IPS-18c (cell line): ENCODE results near the gene ZNF189.

ENCODE experiments used
- H3K4me3 ChIP-seq: 2 replicates; pipeline ENCODE4 v1.7.0; 2013; ENCODE audit warnings: low read depth, mild to moderate bottlenecking, low read length, moderate library complexity; ENCODE audit not compliant: insufficient read depth
- H3K9me3 ChIP-seq: one replicate; pipeline ENCODE4 v1.6.1; 2013; ENCODE audit warnings: mild to moderate bottlenecking, low read length, moderate library complexity; ENCODE audit not compliant: control insufficient read depth, insufficient read depth

ZNF189 gene

GRCh38 chr9:101403516-101404285 is 5.0 kb downstream of the ZNF189 start:
- Histone ChIP-seq H3K9me3 (peaks cover 9% of the 10 kb centered on the region), H3K4me3 (no peak overlapping the region)

DNA sequence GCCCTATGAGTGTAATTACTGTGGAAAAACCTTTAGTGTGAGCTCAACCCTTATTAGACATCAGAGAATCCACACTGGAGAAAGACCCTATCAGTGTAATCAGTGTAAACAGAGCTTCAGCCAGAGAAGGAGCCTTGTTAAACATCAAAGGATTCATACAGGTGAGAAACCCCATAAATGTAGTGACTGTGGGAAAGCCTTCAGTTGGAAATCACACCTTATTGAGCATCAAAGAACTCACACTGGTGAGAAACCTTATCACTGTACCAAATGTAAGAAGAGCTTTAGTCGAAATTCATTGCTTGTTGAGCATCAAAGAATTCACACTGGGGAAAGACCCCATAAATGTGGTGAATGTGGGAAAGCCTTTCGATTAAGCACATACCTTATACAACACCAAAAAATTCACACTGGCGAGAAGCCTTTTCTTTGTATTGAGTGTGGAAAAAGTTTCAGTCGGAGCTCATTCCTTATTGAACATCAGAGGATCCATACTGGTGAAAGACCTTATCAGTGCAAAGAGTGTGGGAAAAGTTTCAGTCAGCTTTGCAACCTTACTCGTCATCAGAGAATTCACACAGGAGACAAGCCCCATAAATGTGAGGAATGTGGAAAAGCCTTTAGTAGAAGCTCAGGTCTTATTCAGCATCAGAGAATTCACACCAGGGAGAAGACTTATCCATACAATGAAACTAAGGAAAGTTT is 9.9 kb downstream of the ZNF189 start:
- H3K4me3 ChIP-seq = no peak overlapping the region
- H3K9me3 ChIP-seq = peaks cover 17% of the 10 kb centered on the region

DNA sequence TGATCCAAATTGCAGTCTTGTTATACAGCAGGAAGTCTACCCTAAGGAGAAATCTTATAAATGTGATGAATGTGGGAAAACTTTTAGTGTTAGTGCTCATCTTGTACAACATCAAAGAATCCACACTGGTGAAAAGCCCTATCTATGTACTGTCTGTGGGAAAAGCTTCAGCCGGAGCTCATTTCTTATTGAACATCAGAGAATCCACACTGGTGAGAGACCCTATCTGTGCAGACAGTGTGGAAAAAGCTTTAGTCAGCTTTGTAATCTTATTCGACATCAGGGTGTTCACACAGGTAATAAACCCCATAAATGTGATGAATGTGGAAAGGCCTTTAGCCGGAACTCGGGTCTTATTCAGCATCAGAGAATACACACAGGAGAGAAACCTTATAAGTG is 10.4 kb downstream of the ZNF189 start:
- no peak overlapping the region for H3K4me3 ChIP-seq
- H3K9me3 ChIP-seq = peaks cover 17% of the 10 kb centered on the region

GRCh38 chr9:101414839-101415238 is 16.2 kb downstream of the ZNF189 start:
- H3K9me3 ChIP-seq = no peaks in the 10 kb centered on the region
- H3K4me3 ChIP-seq = no peak overlapping the region

GRCh38 chr9:101415578-101415977 is 16.9 kb downstream of the ZNF189 start:
- H3K9me3 ChIP-seq = no peaks in the 10 kb centered on the region
- no peak overlapping the region for H3K4me3 ChIP-seq

DNA sequence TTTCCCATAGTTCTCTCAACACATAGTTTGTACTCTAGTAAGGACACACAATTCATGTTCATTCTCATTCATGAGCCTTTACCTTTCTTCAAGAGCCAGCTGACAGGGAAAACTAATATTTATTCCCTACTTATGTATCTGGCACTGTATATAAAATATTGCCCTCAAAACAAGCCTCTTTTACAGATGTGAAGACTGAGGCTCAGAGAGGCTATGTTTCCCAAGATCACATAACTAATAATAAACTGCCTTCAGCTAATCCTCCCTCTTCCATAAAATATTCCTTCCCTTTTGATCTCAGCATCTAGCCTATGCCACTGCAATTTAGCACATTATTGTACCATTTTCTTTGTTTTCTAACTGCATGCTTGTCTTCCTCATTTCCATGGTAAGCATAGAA is 18.7 kb downstream of the ZNF189 start:
- Histone ChIP-seq H3K9me3 (no peaks in the 10 kb centered on the region), H3K4me3 (no peak overlapping the region)

DNA sequence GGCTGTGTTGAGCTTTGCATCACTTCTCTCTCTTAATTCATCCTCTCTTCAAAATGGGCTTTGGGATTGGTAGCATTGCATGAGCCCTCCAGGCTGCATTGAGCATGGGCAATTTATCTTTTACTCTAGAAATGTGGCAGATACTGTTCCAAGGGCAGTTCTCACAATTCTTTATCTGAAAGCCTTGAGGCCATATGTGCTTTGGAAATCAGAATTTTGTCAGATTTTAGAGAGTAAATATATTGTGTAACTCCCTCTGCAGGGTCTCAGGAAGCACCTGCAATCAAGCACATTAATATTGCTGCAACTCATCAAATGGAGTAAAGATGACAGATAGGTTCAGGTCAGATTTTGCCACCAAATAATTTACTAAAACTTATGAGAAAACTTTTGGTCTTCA is 19.3 kb downstream of the ZNF189 start:
- Histone ChIP-seq H3K9me3 (no peaks in the 10 kb centered on the region), H3K4me3 (no peak overlapping the region)

DNA sequence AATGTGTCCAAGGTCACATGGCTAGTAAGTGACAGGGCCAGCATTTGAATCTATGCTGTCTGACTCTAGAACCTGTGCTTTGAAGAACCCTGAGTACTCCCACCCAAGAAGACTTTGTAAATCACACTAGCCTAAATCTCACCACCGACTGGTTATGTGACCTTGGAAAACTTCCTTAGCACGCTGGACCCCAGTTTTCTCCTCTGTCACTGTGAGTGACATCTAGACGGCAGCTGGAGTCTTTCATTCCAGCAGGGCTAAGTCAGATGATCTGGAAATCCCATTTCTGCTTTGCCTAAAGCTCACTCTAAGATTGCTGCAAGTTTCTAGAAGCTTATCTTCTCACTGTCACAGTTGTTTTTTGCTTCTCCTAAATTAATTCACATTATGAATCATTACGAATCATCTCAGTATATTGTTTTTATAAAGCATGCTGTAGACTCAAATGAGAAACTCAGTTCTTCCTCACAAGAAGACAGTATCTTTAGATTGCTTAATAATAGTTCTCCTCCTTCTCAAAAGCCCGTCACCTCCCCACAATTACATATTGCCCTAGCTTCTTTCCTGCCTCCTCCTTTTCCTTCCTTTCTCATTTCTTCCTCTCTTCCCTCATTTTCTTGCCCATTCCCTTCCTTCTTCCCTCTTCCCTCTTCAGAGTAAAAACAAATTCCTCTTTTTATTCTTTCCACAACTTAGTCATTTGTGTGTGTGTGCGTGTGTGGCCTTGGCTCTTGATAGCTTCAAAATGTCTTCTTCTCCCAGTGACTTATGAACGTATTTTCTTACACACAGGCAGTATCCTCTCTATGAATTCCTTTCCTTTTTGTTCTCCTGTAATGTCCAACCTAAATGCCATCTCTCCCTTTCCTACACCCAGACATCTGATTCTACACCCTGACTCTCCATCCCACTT is 20.1 kb downstream of the ZNF189 start:
- Histone ChIP-seq H3K4me3 (no peak overlapping the region), H3K9me3 (no peaks in the 10 kb centered on the region)

DNA sequence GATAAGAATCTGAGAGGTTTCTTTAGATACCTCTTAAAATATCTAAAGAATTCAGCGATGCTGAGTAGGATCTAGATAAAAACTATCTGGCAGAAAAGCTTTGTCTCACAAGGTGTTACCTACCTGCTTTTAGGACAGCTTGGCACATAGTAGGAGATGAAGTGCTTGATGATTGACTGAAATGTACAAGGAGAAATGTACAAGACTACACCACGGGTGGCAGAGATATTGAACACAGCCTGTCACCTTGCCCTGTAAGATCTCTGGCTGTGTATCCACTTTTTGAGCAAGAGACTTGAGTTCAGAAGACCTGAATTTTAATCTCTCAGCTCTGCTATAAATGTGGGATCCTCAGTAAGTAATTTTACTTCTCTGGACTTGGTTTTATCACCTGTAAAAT is 21.2 kb downstream of the ZNF189 start:
- Histone ChIP-seq H3K4me3 (no peak overlapping the region), H3K9me3 (no peaks in the 10 kb centered on the region)

- Histone ChIP-seq H3K4me3 (no peak overlapping the region), H3K9me3 (no peaks in the 10 kb centered on the region)
These were observed 23.0 kb downstream of the ZNF189 start for GRCh38 chr9:101421653-101422065.

GRCh38 chr9:101427358-101427757 is 28.7 kb downstream of the ZNF189 start:
- no peak overlapping the region for H3K4me3 ChIP-seq

DNA sequence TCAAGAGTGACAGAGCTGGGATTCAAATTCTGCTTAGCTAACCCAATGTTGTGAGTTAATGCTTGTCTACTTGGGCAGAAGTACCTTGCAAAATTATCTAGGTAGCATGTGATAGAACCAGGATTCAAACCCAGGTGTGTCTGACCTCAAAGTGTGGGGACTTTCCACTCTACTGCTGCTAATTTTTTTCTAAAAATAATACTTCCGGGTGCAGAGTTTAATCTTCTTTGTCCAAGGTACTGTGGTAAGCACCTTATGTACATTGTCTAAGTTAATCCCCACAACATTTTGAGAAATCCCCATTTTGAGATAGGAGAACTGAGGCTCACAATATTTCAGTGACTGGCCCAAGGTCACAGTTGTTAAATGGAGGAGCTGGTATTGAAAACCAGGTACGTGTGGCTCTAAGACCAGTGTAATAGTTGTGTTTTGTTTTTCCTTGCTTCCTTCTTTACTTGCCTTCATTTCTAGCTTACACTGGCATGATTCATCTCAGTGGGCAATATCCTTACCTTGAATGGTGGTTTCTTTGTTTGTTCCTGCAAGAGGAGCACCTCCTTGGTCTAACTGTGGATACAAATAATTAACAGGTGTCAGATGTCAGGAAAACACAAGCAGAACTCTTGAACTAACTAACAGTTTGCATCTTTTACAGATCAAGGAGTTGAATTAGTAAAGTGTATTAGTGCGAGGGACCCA is 29.5 kb downstream of the ZNF189 start:
- no peak overlapping the region for H3K4me3 ChIP-seq

More at GRCh38 chr9:101427358-101427757, 28.7 kb downstream of the ZNF189 start:
- H3K9me3 ChIP-seq = no peaks in the 10 kb centered on the region

GRCh38 chr9:101428909-101429308 is 30.3 kb downstream of the ZNF189 start:
- Histone ChIP-seq H3K4me3 (no peak overlapping the region), H3K9me3 (no peaks in the 10 kb centered on the region)

More for the DNA sequence above, 29.5 kb downstream of the ZNF189 start:
- H3K9me3 ChIP-seq = no peaks in the 10 kb centered on the region

- H3K9me3 ChIP-seq = no peaks in the 10 kb centered on the region
- no peak overlapping the region for H3K4me3 ChIP-seq
These were observed 31.1 kb downstream of the ZNF189 start for GRCh38 chr9:101429736-101430135.

DNA sequence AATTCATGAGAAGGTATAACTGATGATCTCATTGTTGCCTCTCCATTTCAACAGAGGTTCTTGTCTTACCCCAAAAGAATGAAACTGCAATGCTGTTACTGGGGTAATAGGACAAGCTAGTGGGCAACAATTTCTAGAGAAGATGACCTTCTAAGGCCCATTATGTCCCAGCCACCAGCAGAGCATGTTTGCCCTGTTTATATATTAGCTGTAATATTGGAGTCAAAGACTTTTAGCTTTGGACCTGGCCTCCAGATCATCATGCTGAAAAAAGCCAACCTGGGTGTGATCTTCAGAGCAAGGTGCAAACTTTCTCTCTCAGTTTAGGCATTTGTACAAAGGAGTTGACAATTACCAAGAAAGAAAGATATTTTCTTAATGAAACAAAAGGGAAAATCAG is 33.5 kb downstream of the ZNF189 start:
- Histone ChIP-seq H3K4me3 (no peak overlapping the region), H3K9me3 (no peaks in the 10 kb centered on the region)

DNA sequence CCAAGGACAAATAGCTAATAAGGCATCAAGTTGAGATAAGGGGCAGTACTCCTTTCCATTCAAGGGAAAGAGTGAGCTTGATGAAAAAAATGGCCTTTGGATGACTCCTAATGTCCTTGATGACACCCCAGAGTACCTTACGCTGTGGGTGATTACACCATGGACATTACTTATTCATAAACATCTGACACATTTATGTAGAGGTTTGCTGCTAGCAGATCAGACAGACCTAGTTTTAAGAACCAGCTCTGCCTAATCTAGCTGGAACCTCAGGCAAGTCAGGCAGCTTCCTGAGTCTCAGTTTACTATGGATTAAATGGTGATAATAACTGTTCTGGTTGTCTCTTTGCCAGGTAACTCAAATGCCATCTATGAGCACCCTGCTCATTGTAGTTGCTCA is 34.1 kb downstream of the ZNF189 start:
- H3K9me3 ChIP-seq = no peaks in the 10 kb centered on the region
- H3K4me3 ChIP-seq = no peak overlapping the region

GRCh38 chr9:101433229-101433628 is 34.6 kb downstream of the ZNF189 start:
- H3K4me3 ChIP-seq = no peak overlapping the region
- H3K9me3 ChIP-seq = no peaks in the 10 kb centered on the region
